NCI-H524 (cell line): Measurements from ENCODE around the gene ZC3H11A.
"Not testable (repeated sequence)": the region's sequence is repeated elsewhere in the genome, so short reads cannot be mapped to it uniquely, and the experiment has no call there.

Experiments used
- DNase-seq, 2 experiments: peaks; one replicate each; lab custom pipeline; 2025; lab: John Stamatoyannopoulos, UW

Gene ZC3H11A

GRCh38 chr1:203795441-203796235 lies at the start of gene ZC3H11A, which contains the start of gene ZBED6:
ZC3H11A (plus strand) TSS chr1:203795623; CDS start chr1:203817071, 21,448 bp downstream.
ZBED6 (plus strand) TSS chr1:203795623; CDS start chr1:203797523, 1,900 bp downstream.
- peak; percentile 91 to 96 for DNase-seq

- no peak for DNase-seq
Observed at GRCh38 chr1:203746281-203746680, 49.1 kb upstream of the ZC3H11A start.

- no peak for DNase-seq
Observed at GRCh38 chr1:203751051-203751450, 44.4 kb upstream of the ZC3H11A start.

- not testable (repeated sequence) for DNase-seq
Observed at GRCh38 chr1:203751618-203752361, 43.6 kb upstream of the ZC3H11A start.

- no peak for DNase-seq
Observed at GRCh38 chr1:203754455-203754864, 41.0 kb upstream of the ZC3H11A start.

- no peak for DNase-seq
Observed at GRCh38 chr1:203756036-203756435, 39.4 kb upstream of the ZC3H11A start.

- not testable (repeated sequence) for DNase-seq
Observed at GRCh38 chr1:203758749-203759148, 36.7 kb upstream of the ZC3H11A start.

- DNase-seq, result no peak
Observed at GRCh38 chr1:203760506-203760905, 34.9 kb upstream of the ZC3H11A start.

- not testable (repeated sequence) for DNase-seq
Observed at GRCh38 chr1:203761958-203762357, 33.5 kb upstream of the ZC3H11A start.

GRCh38 chr1:203763505-203763904 lies 31.9 kb upstream of the ZC3H11A start:
- no peak for DNase-seq

- no peak for DNase-seq
Observed at GRCh38 chr1:203764105-203765028, 31.1 kb upstream of the ZC3H11A start.

GRCh38 chr1:203765029-203765837 lies 30.2 kb upstream of the ZC3H11A start, which contains the start of gene LAX1:
LAX1 (plus strand) TSS chr1:203765183; CDS start chr1:203765566, 383 bp downstream.
- no peak for DNase-seq

- DNase-seq, result no peak
Observed at GRCh38 chr1:203768256-203768655, 27.2 kb upstream of the ZC3H11A start.

- DNase-seq, result peak; percentile 59 to 79
Observed at GRCh38 chr1:203769505-203770343, 25.7 kb upstream of the ZC3H11A start.

GRCh38 chr1:203771901-203772301 lies 23.5 kb upstream of the ZC3H11A start:
- DNase-seq, result no peak

- no peak for DNase-seq
Observed at GRCh38 chr1:203772836-203773235, 22.6 kb upstream of the ZC3H11A start.

- DNase-seq, result peak in 1 of 2 experiments; percentile 40
Observed at GRCh38 chr1:203776636-203777035, 18.8 kb upstream of the ZC3H11A start.

GRCh38 chr1:203777596-203777995 lies 17.8 kb upstream of the ZC3H11A start:
- no peak for DNase-seq

GRCh38 chr1:203778146-203778545 lies 17.3 kb upstream of the ZC3H11A start:
- no peak for DNase-seq

- DNase-seq, result no peak
Observed at GRCh38 chr1:203778789-203779188, 16.6 kb upstream of the ZC3H11A start.
